Ureter (tissue), 1 donor: ENCODE measurements around the gene COA5. TPM values are rescaled to one million over a fixed set of nuclear protein-coding genes. Genes with fewer than 3 reads are reported as not detected.
"Not testable (repeated sequence)": the region's sequence is repeated elsewhere in the genome, so short reads cannot be mapped to it uniquely, and the experiment has no call there.

ENCODE experiments used
- DNase-seq: peaks from one replicate; pipeline ENCODE4 v3.0.0-alpha.2; 2020; ENCODE audit warnings: low spot score
- total RNA-seq: library from RNA; stranded (reverse); gene quantifications from one replicate; pipeline ENCODE4 v1.2.4, GENCODE V29; 2023
- donor health status: DM: yes; HTN: yes; CAD: no.

Gene COA5
- total RNA-seq, 1 donor from 2014 or later: 39.4 TPM

DNA sequence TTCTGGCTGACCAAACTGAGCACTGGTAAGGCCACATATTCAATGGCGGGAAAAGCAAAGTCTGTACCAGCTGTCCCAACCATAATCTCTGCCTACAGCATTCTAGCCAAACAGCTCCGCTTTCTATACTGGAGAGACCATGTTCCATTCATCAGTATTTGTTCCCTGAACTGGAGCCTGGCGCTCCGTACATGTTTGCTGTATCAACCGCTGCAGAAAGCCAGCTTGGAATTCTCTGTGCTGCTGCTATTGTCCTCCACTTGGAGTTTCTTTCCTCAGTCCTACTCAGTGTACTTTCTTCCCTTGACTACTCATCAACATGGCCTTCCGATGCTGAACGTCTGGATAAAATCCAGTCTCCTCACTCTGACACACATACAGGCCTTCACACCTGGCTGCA lies 1.9 kb downstream of the COA5 start:
- no peak for DNase-seq

DNA sequence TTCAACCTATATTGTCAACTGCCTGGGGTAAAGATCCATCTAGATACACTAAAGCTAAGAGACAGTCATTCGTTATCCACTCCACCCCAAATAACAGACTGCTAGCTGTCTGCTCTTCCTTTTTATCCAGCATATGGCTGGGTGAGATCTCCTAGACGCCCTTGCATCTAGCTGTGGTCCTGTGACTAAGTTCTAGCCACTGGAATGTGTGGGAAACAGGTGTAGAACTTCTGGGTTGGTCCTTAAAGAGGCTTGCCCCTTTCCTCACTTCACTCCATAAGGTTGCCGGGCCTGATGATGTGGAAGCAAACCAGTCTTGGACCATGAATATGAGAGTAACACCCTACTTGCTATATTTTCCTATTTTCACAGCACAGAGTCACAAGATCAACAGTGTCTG lies 3.2 kb downstream of the COA5 start:
- no peak for DNase-seq

DNA sequence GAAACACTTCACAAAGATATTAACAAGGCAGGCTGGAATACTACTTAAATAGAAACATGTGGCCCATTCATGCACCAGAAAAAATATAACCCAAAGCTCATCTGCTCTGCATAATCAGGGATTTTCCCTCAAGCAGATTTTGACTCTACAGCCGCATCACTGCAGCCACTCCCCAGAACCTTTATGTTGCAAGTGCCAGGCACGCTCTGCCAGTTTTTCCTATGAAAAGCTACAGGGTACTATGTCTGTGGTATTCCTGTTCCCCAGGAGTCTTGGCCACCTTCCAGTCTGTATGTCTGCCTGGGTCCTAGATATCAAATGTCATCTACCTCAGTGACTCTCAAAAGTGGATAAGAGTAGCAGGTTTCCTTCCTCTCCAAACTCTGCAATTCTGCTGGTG lies 3.8 kb downstream of the COA5 start:
- DNase-seq: no peak

DNA sequence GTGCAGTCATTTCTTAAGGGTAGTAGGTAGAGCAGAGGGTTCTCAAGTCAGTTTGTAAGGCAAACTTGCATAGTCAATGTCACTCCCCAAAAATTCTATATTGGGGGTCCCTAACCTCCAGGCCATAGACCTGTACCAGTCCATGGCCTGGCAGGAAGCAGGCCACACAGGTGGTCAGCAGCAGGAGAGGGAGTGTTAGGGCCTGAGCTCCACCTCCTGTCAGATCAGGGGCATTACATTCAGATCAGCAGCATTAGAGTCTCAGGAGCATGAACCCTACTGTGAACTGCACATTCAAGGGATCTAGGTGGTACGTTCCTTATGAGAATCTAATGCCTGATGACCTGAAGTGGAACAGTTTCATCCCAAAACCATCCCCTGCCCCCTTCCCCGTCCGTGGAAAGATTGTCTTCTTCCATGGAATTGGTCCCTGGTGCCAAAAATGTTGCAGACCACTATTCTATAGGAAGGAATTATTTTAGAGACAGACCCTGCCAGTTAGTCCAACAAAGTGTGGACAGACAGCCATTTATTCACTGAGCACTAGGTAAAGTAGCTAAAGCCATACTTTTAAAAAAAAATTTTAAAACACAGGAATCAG lies 6.7 kb downstream of the COA5 start:
- no peak for DNase-seq

DNA sequence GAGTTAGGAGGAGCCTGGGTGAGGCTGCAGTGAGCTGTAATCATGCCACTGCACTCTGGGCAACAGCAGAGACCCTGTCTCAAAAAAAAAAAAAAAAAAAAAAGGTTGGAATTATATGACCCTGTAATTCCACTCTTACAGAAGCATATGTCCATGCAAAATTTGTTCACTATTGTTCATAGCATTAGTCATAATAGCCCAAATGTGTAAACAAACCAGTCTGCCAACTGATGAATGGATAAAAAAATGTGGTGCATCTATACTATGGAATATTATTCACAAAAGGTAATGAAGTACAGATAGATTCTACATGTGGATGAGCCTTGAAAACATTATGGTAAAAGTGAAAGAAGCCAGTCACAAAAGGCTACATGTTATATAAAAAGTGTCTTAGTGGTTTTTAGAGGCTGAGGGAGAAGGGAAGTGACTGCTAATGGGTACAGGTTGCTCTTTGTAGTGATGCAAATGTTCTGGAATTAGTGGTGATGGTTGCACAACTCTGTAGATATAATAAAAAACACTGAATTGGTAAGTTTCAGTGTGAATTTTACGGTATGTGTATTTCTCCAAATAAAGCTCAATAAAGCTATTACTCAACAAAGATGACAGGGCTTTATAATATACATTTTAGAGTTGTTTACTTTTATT lies 9.4 kb downstream of the COA5 start:
- no peak for DNase-seq

DNA sequence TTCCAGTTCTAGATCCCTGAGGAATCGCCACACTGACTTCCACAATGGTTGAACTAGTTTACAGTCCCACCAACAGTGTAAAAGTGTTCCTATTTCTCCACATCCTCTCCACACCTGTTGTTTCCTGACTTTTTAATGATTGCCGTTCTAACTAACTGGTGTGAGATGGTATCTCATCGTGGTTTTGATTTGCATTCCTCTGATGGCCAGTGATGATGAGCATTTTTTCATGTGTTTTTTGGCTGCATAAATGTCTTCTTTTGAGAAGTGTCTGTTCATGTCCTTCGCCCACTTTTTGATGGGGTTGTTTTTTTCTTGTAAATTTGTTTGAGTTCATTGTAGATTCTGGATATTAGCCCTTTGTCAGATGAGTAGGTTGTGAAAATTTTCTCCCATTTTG lies 13.6 kb downstream of the COA5 start:
- not testable (repeated sequence) for DNase-seq

DNA sequence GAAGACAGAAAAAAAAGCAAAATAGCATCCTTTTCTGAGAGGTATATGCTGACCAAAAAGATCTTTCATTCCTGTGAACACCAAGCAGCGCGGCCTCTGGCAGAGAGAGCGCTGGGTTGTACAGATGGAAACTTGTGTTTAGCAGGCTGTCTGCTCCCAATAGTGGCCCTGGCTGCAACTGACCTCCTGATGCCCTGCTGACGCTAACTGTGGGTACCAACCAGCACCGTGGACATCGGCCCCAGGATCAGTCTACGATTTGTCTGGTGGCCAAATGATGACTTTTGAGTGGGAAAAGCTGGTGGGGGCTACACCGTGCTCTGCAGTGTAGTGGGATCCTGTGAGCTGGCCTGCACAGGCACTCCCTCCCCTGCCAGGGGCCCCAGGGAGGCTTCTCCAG lies 15.7 kb downstream of the COA5 start:
- DNase-seq: no peak

DNA sequence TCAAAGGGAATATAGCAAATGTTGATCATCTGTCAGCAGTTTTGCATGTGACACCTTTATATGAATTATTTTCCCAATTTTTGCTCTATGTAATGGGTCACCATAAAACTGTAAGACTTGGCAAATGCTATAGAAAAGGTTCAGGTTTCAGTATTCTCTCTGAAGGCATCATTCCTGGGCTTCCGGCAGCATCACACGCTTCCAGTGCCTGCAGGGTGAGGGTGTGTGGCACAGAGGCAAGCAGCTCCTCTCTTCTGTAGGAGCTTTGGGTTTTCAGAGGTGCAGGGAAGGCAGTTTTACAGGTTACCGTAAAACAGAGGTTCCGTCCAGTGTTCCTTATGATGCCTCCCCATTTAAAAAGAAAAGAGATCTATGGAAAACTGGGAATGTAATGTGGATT lies 18.8 kb downstream of the COA5 start:
- DNase-seq: no peak

DNA sequence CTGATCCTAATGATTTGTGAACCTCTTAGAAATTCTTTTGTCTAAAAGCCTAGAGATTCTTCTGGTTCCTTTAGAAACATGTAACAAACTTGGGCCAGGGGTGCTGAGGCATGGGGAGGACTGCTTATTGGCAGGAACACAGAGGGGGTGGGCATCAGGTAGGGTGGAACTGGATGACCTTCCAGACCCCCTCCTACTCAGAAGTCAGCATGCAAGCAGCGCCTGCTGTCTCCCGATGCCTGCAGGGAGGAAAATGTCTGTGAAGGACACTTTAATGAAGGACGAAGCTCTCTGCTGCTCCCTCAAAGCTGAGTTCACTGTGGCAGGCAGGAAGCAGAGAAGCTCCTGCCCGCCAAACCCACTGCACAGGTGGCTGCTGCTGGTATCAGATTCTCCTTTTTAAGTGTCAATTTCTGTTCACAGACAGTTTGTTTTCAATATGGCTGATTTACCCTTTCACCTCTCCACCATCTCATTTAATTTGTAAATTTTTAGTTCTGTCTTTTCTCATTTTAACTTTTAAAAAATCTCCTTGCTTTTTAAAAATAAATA lies 19.4 kb downstream of the COA5 start:
- DNase-seq: no peak

DNA sequence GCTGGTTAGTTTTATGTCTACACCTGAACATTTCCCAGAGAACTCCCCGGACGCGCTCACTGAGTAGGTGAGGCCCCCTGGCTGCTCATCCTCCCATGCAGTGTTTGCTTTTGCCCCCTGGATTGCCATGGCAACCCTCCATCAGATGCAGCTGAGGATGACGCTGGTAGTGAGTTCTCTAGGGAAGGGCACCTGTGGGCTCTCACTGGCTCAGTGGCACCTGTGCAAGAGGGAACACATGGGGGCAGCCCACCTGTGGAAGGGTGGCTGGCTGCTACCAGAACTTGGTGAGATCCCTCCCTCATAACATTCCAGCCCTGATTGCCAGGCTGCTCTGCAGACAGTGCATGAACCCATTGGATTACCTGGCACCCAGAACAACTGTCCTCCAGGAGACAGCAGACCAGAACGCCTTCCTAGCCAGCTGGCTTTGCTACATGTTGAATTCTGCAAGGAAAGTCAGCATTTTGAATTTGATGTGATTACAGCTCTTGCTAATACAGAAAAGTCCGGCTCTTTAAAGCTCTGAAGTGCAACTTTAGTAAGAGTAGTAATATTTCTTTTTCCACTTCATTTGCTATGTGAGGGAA lies 21.7 kb downstream of the COA5 start:
- DNase-seq: no peak

DNA sequence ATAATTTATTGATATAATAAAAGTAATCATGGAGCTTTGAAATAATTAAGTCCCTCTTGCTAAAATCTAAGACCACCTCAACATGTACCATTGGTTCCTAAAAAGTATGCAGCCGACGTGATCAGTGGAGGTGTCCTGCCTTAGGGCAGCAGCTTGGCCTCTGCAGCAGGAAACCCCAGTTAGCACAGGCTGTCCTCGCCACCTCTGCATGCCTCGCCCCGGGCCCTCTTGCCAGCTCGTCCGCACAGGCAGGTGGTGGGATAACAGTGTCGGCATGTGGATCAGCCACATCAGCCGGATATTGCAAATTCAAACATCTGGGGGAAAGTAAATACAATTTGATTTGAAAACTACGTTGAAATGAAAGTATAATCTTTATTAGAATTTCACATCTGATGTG lies 22.9 kb downstream of the COA5 start:
- no peak for DNase-seq

DNA sequence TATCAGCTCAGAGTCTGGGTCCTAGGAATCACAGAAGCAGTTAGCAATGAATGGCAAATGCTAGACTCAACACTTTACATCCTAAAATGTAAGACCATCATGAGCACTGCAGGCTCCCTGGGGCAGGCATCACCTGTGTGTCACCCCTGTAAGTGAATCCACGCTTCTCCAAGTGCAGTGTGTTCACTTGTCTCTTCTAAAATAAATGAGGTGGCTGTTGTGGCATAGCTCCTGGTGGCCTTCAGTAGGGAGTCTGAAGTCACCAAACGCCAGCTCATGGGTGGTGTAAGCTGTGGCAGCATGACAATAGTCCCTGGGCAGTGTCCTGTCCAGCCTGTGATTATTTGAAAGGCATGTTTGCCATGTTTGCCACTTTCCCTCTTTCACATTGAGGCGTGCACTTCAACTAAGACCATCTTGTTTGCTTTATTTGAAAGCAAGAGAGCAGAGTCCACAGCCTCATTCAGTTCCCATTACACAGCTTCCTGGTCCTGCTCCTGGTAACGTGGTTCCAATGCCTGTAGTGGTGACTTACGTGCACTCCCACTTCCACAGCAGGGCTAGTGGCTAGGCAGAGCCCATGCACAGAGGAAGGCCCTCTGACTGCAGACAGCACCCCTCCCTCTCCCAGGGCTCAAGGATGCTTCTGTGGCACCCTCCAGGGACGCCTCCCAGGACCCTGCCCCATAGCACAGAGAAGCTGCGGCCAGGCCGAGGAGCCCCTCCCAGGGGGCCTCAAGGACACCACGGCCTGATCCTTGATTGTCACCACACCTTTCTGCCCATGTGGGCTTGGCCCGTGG lies 24.3 kb downstream of the COA5 start:
- DNase-seq: no peak

DNA sequence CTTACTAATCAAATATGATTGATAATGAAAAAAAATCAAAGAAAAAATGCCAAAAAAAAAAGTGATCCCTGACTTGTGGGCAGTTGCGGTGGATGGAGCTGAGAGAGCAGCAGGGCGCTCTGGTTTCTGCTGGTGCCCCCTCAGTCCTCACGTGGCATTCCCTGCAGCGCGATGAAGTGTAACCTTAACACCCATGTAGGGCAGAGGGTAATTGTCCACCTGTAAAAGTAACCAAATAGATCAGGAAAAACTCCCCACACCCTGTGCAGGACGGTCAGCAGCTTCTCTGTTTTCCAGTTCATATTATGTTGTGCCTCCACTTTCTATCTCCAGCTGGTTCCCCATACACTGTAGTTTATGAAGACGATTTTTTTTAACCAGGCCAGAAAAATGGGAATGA lies 25.0 kb downstream of the COA5 start:
- no peak for DNase-seq

DNA sequence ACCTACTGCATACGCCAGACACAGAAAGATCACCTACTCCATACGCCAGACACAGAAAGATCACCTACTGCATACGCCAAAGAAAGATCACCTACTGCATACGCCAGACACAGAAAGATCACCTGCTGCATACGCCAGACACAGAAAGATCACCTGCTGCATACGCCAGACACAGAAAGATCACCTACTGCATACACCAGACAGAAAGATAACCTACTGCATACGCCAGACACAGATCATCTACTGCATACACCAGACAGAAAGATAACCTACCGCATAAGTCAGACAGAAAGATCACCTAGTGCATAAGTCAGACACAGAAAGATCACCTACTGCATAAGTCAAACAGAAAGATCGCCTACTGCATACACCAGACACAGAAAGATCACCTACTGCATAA lies 25.8 kb downstream of the COA5 start:
- no peak for DNase-seq

DNA sequence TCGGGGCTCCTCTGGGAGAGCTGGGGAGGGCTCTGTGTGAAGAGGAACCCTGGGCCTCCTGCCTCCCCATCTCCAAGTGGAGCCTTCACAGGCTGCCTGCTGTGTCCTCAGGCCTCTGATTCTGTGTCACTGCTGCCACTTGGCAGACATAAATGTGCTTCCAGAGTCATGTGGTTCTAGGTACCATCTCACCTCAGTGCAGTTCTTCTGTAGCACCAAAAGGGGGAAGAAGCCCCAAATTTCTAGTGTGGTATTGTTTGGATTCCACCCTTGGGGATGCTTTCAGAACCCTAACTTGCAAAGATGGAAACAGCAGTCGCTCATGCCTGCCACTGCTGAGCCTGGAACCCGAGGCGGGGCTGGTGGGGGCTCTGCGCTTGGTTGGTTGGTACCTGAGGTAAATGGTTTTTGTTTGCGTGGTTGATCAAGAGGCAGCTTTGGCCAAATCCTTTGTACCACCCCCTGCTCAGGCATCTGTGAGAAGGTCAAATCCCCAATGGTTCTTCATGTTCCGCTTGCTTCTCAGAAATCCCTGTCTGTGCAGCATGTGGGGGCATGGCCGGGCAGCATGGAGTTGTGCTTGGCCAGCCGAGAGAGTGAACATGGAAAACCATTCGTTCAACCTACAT lies 27.5 kb downstream of the COA5 start:
- DNase-seq: no peak

DNA sequence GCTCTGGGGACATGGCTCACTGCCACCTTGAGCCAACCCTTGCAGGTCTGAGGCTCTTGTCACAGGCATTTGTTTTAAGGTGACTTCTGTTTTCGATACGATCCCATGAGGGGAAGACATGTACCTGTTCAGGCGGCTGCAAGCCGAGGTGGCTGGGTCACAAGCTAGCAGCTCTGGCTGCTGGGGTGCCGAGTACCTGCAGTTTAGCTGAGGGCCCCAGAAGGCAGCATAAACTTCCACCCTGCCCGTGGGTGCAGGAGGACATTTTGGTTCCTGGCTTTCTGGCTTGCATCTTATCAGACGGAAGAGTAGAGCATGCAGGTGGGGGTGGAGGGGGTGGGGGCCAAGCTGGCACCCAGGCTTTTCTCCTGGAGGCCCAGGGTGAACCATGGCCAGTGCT lies 28.4 kb downstream of the COA5 start:
- no peak for DNase-seq

DNA sequence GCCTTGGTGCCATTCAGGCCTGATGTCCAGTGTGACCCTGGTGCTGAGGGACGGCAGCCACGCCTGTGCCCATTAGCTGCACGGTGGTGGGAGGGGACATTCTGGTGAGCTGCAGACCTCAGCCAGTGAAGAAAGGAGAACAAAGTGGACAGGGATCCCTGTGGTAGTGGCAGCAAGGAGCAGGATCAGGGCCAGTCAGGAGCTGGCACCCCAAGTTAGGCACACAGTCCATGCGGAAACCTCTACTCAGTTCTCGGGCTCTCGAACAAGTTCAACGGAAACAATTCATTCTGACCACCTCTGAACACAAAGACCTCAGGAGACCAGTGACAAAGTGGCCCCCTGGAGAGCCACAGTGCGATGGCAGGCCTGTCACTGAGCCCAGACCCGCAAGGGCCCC lies 30.1 kb downstream of the COA5 start:
- no peak for DNase-seq

DNA sequence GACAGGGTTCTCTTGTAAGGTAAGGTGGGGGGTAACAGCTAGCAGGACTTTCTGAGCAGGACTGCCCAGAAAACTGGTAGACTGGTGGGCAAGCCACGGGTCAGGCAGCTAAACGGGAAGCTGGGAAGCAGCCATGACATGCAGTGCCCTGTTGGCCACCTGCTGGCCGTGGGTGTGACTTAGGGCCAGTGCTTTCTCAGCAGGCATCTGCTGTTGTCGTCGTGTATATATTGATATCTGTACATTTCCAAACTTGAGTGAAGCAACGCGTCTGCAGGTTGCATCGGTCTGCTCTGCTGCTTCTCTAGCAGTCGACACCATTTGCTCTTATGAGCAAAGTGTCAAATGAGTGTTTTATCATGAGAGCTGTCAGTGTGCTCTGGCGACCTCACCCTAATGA lies 31.0 kb downstream of the COA5 start:
- no peak for DNase-seq

DNA sequence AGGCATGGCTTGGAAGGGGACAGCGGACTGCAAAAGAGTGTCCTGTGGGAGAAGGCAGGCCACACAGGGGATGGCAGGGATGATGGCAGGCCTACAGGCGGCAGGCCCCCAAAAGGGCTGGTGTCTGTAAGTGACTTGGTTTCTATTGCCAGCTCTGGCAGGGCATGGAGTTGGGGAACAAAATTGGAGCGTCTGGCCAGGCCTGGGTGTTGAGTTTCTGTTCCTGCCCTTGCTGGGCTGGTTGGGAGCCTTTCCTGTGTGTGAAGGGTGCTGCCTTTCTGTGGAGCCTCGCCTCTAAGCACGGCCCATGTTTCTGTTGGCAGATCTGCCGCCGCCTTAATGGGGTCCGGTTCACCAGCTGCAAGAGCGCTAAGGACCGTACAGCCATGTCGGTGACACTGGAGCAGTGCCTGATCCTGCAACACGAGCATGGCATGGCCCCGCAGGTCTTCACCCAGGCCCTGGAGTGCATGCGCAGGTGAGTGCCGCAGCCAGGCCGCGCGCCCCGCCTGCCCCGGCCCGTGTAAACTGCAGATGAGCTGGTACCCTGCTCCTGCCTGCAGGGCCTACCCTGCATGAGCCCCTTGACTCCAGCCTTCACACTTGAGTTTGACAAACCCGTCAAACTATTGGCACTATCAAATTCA lies 31.5 kb downstream of the COA5 start:
- no peak for DNase-seq

DNA sequence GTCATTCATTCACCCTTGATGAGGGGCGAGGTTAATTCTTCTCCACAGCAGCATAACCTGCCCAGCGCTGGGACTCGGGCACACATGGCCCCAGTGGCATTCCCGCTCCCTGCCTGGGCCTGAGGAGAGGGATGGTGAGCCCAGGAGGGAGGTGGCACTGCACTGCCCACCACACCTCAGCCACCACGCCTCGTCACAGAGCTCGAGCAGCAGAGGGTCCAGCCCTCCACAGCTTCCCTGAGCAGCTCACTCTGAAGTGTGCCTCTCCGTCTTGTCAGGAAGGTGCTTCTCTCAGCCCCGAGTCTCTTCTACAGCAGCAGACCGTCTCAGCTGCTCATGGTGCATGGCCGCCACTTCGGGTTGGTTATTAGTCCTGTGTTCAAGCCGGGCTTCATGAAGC lies 34.9 kb downstream of the COA5 start:
- no peak for DNase-seq

DNA sequence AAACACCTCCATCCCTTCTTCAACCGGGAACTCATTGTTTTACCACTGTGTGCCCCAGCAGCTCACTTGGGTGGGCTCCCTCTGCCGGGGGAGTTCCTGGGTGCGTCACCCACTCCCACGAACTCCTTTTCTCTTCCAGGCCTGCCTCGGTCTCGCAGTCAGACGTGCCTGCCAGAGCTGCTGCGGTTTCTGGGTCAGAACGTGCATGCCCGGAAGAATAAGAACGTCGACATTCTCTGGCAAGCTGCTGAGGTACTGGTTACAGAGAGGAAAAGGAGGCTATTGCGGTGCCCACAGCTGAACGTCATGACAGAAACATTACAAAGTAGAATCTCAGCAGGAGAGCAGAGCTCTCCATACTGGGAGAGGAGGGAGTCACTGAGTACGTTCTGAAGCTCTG lies 35.6 kb downstream of the COA5 start:
- DNase-seq: no peak

DNA sequence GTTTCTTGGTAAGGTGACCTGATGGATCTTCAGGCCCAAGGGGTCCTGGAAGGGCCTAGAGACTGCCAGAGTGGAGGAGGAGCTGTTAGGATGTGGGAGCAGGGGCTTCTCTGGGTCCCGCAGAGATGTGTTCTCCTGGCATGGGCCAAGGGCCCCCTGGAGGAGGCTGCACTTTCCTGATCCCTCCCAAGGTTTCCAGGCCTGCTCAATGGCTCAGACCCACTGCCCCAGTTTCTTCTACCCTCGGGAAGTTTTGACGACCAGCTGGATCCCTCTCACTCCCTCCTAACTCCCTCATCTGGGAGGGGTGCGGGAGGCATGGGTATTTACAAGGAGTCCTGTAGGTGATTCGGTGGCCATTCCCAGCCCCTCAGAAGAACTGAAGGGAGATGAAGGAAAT lies 36.1 kb downstream of the COA5 start:
- DNase-seq: no peak
